Measurements from ENCODE around the gene RNF217. TPM values are rescaled to one million over a fixed set of nuclear protein-coding genes. Genes with fewer than 3 reads are reported as not detected.

The RNF217 gene
- total RNA-seq, 2 donors from 2014 or later = 24.0 to 28.1 TPM

DNA sequence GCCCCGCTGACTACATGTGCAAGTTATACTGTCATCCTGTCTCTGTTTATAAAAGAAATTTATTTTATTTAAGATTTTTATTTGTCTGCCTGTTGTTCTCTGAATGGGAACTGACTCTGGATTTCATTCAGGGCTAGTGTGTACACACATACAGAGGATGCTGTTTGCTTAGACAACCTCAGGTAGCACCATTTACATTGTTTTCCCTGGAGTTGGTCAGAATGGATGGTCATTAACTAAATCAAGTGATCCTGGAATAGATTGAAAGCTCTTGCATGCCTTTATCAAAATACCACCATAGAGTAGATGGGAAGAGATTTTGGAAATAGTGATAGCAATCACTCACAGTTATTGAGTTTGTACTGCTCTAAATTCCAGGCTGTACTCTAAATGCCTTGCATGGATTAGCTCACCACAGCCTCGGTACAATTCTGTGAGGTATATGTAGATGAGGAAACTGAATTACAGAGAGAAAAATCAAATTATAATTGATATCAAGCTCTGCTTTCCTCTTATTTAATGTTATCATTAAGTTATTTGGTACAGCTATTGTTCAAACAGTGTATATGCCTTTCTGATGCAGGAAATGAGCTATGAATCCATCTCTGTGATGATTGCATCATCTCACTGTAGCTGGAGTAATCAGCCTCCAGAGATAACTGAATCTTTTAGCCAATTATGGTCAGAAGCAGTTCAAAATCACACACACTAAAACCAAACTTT lies 51.9 kb downstream of the RNF217 start:
- no peaks in the 10 kb centered on the region for H3K27me3 Mint-ChIP-seq (ENCODE audit: insufficient read depth)
- H3K27ac Mint-ChIP-seq = no peak overlapping the region
- no peak overlapping the region for H3K27ac ChIP-seq (ENCODE audit: low read depth, low read length)
- TF ChIP-seq, protein P1, sequence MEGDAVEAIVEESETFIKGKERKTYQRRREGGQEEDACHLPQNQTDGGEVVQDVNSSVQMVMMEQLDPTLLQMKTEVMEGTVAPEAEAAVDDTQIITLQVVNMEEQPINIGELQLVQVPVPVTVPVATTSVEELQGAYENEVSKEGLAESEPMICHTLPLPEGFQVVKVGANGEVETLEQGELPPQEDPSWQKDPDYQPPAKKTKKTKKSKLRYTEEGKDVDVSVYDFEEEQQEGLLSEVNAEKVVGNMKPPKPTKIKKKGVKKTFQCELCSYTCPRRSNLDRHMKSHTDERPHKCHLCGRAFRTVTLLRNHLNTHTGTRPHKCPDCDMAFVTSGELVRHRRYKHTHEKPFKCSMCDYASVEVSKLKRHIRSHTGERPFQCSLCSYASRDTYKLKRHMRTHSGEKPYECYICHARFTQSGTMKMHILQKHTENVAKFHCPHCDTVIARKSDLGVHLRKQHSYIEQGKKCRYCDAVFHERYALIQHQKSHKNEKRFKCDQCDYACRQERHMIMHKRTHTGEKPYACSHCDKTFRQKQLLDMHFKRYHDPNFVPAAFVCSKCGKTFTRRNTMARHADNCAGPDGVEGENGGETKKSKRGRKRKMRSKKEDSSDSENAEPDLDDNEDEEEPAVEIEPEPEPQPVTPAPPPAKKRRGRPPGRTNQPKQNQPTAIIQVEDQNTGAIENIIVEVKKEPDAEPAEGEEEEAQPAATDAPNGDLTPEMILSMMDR (conservative IDR thresholded peaks at IDR 0.05) = no peak
- H3K4me3 ChIP-seq (ENCODE audit: low read length) = no peak overlapping the region
- no peaks in the 10 kb centered on the region for H3K4me1 ChIP-seq (ENCODE audit: control insufficient read depth, insufficient read depth, low read length)
- DNase-seq = no peak
- H3K9me3 ChIP-seq (ENCODE audit: control insufficient read depth, low read length) = no peaks in the 10 kb centered on the region
- peaks cover 2% of the 10 kb centered on the region for H3K36me3 Mint-ChIP-seq (ENCODE audit: low read depth)
- H3K4me3 Mint-ChIP-seq = no peak overlapping the region
- no peak overlapping the region for H3K9ac ChIP-seq (ENCODE audit: extremely low read depth, low read length, poor library complexity, severe bottlenecking)
- no peaks in the 10 kb centered on the region for H3K9me3 Mint-ChIP-seq
- H3K4me1 Mint-ChIP-seq = no peaks in the 10 kb centered on the region
- 75% methylated on average over 2 of the region's 2 CpGs; no CpG with 5 or more reads in 1 of the 2 experiments for WGBS, 2 experiments (ENCODE audit: insufficient coverage in 1 of 2, insufficient read length in 1 of 2)
- no peaks in the 10 kb centered on the region for H3K36me3 ChIP-seq (ENCODE audit: control insufficient read depth, insufficient read depth, low read length)
- no peaks in the 10 kb centered on the region for H3K27me3 ChIP-seq (ENCODE audit: control insufficient read depth, insufficient read depth, low read length, poor library complexity, severe bottlenecking)

DNA sequence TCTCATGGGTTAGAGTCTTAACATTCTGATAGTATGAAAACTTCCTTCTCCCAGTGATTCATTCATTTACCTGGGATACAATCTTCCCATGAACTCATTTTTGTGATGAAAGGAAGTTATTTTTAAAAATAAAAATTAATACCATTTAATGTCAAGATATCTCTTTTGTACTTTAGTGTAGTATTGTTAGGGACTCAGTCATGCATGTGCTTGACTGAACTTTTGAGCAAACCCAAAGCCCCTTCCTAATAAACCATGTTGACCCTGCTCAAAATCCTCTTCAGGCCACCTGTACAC lies 52.4 kb downstream of the RNF217 start:
- no peak for DNase-seq
- H3K27ac Mint-ChIP-seq = no peak overlapping the region
- H3K27me3 Mint-ChIP-seq (ENCODE audit: insufficient read depth) = no peaks in the 10 kb centered on the region
- no peaks in the 10 kb centered on the region for H3K4me1 Mint-ChIP-seq
- H3K36me3 Mint-ChIP-seq (ENCODE audit: low read depth) = peaks cover 2% of the 10 kb centered on the region
- no peaks in the 10 kb centered on the region for H3K4me1 ChIP-seq (ENCODE audit: control insufficient read depth, insufficient read depth, low read length)
- TF ChIP-seq, protein P1 (conservative IDR thresholded peaks at IDR 0.05) = no peak
- H3K4me3 ChIP-seq (ENCODE audit: low read length) = no peak overlapping the region
- no peaks in the 10 kb centered on the region for H3K9me3 Mint-ChIP-seq
- H3K27ac ChIP-seq (ENCODE audit: low read depth, low read length) = no peak overlapping the region
- H3K9ac ChIP-seq (ENCODE audit: extremely low read depth, low read length, poor library complexity, severe bottlenecking) = no peak overlapping the region
- H3K27me3 ChIP-seq (ENCODE audit: control insufficient read depth, insufficient read depth, low read length, poor library complexity, severe bottlenecking) = no peaks in the 10 kb centered on the region
- H3K9me3 ChIP-seq (ENCODE audit: control insufficient read depth, low read length) = no peaks in the 10 kb centered on the region
- no peak overlapping the region for H3K4me3 Mint-ChIP-seq
- H3K36me3 ChIP-seq (ENCODE audit: control insufficient read depth, insufficient read depth, low read length) = no peaks in the 10 kb centered on the region

DNA sequence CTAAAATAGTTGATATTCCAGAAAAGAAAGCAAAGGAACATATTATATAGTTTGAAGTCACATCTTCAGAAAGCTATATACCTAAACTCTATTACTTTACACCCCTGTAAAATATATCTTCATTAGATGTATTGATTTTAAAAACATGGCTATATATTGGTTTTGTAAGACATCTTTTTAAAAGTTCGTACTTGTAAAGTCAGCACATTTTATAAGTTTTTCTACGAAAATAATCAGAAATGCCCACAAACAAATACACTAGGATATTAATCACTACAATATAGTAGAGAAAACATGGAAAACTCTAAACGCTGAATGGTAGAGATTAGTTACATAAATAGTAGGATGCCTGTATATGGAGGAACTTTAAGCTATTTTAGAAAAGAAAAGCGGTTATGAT lies 52.9 kb downstream of the RNF217 start:
- TF ChIP-seq, protein P1 (conservative IDR thresholded peaks at IDR 0.05) = no peak
- no peak for DNase-seq
- Histone ChIP-seq H3K4me1 (ENCODE audit: control insufficient read depth, insufficient read depth, low read length) (no peaks in the 10 kb centered on the region), H3K9ac (ENCODE audit: extremely low read depth, low read length, poor library complexity, severe bottlenecking) (no peak overlapping the region), H3K27ac (ENCODE audit: low read depth, low read length) (no peak overlapping the region), H3K27me3 (ENCODE audit: control insufficient read depth, insufficient read depth, low read length, poor library complexity, severe bottlenecking) (no peaks in the 10 kb centered on the region), H3K9me3 (ENCODE audit: control insufficient read depth, low read length) (no peaks in the 10 kb centered on the region), H3K4me3 (ENCODE audit: low read length) (no peak overlapping the region), H3K36me3 (ENCODE audit: control insufficient read depth, insufficient read depth, low read length) (no peaks in the 10 kb centered on the region)
- Mint-ChIP-seq H3K27ac (no peak overlapping the region), H3K4me3 (no peak overlapping the region), H3K27me3 (ENCODE audit: insufficient read depth) (no peaks in the 10 kb centered on the region), H3K36me3 (ENCODE audit: low read depth) (peaks cover 2% of the 10 kb centered on the region), H3K9me3 (no peaks in the 10 kb centered on the region), H3K4me1 (peaks cover 4% of the 10 kb centered on the region)
- WGBS, 2 experiments (ENCODE audit: insufficient coverage in 1 of 2, insufficient read length in 1 of 2) = 94% methylated on average over 1 of the region's 4 CpGs; no CpG with 5 or more reads in 1 of the 2 experiments
